IPS-18a (cell line): ENCODE results near the gene RPL31.

Experiments
- H3K27ac ChIP-seq: one replicate; pipeline ENCODE4 v1.5.1; 2013; ENCODE audit warnings: low read length
- H3K27me3 ChIP-seq: one replicate; pipeline ENCODE4 v1.6.1; 2013; ENCODE audit warnings: mild to moderate bottlenecking, low read length; ENCODE audit not compliant: control insufficient read depth, insufficient read depth
- H3K36me3 ChIP-seq: one replicate; pipeline ENCODE4 v1.6.1; 2013; ENCODE audit warnings: low read depth, low read length; ENCODE audit not compliant: control insufficient read depth
- H3K4me1 ChIP-seq: one replicate; pipeline ENCODE4 v1.6.1; 2013; ENCODE audit warnings: low read depth, low read length; ENCODE audit not compliant: control insufficient read depth
- H3K4me3 ChIP-seq: one replicate; pipeline ENCODE4 v1.5.1; 2013; ENCODE audit warnings: low read length
- H3K9ac ChIP-seq: one replicate; pipeline ENCODE4 v1.6.1; 2013; ENCODE audit warnings: mild to moderate bottlenecking, low read length, moderate library complexity
- H3K9me3 ChIP-seq: one replicate; pipeline ENCODE4 v1.6.1; 2013; ENCODE audit warnings: low read depth, low read length; ENCODE audit not compliant: control insufficient read depth

Gene RPL31

DNA sequence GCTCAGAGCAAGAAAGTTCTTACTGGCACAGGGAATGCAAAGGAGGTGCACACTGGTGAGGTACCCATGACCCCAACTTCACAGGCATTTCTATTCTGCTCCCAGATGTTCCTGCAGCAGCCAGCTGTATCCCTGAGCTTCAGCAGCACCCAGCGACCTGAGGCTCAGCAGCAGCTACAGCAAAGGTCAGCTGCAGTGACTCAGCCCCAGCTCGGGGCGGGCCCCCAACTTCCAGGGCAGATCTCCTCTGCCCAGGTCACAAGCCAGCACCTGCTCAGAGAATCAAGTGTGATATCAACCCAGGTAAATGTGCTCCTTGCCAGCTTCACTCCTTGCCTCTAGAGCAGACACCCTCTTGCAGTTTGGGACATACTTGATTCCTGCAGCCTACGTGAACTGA is 14.1 kb upstream of the RPL31 start:
- H3K27ac ChIP-seq: no peak overlapping the region
- H3K4me3 ChIP-seq: no peak overlapping the region
- no peak overlapping the region for H3K9ac ChIP-seq
- no peaks in the 10 kb centered on the region for H3K27me3 ChIP-seq
- no peaks in the 10 kb centered on the region for H3K36me3 ChIP-seq
- H3K4me1 ChIP-seq: peaks cover 2% of the 10 kb centered on the region
- no peaks in the 10 kb centered on the region for H3K9me3 ChIP-seq

DNA sequence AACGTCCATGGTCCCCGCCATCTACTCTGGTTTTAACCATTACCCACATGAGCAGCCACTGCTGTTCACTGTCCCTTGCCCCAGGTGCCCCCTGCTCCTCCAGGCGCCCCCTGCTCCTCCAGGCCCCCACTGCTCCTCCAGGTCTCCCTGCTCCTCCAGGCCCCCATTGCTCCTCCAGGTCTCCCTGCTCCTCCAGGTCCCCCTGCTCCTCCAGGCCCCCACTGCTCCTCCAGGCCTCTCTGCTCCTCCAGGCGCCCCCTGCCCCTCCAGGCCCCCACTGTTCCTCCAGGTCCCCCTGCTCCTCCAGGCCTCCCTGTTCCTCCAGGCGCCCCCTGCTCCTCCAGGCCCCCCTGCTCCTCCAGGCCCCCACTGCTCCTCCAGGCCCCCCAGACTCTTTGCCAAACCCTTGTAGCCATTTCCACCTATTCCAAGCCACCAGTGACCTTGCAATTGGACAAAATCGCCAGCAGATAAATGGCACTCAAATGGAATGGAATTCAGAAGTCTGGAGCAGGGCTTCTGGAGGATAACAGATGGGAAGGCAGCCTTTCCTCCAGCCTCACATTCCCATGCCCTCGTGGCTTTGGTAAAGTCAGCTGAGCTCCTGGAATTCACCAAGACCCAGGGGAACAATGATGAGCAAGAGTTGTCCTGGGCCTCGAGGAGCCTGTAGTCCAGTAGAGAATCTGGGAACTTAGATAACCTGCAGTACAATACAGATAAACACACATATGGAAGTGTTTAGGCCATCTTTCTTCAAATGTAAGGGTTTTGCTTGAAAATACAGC is 13.3 kb upstream of the RPL31 start:
- no peak overlapping the region for H3K27ac ChIP-seq
- no peaks in the 10 kb centered on the region for H3K36me3 ChIP-seq
- H3K4me3 ChIP-seq: no peak overlapping the region
- peaks cover 2% of the 10 kb centered on the region for H3K4me1 ChIP-seq
- H3K9ac ChIP-seq: no peak overlapping the region
- no peaks in the 10 kb centered on the region for H3K27me3 ChIP-seq
- no peaks in the 10 kb centered on the region for H3K9me3 ChIP-seq

DNA sequence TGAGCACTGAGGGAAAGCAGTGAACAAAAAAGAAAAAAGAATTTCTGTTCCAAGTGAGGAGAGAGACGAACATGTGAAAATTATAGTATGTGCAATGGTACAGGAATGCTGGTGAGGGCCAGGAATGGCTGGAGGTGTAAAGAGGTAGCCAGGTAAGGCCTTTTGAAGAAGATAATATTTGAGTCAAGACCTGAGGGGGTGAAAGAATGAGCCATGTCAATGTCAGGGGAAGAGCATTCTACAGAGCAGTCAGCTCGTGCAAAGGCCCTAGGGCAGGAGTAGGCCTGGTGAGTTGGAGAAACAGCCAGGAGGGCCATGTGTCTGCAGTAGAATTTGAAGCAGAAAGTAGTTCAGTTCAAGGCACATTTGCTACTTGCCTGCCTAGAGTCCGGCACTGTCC is 12.4 kb upstream of the RPL31 start:
- Histone ChIP-seq H3K9ac (no peak overlapping the region), H3K27ac (no peak overlapping the region), H3K27me3 (no peaks in the 10 kb centered on the region), H3K4me3 (no peak overlapping the region), H3K36me3 (no peaks in the 10 kb centered on the region), H3K9me3 (no peaks in the 10 kb centered on the region), H3K4me1 (peaks cover 2% of the 10 kb centered on the region)

DNA sequence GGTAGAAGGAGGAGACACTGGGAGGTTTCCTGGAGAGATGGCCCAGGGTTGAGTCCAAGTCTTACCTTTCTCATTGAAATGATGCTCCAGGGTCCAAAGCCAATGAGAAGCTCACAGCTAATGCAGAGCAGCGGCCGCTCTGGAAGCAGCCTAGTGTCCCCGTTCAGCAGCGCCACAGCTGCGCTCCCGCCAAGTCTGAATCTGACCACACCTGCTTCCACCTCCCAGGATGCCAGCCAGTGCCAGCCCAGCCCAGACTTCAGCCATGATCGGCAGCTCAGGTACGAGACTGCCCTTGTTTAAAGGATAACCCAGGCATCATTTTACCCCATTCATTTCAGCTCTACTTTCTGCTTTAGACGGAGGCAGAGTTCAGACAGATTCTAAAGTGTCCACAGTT is 11.9 kb upstream of the RPL31 start:
- peaks cover 2% of the 10 kb centered on the region for H3K4me1 ChIP-seq
- H3K27ac ChIP-seq: no peak overlapping the region
- no peaks in the 10 kb centered on the region for H3K9me3 ChIP-seq
- no peak overlapping the region for H3K4me3 ChIP-seq
- H3K27me3 ChIP-seq: no peaks in the 10 kb centered on the region
- H3K36me3 ChIP-seq: no peaks in the 10 kb centered on the region
- H3K9ac ChIP-seq: no peak overlapping the region

DNA sequence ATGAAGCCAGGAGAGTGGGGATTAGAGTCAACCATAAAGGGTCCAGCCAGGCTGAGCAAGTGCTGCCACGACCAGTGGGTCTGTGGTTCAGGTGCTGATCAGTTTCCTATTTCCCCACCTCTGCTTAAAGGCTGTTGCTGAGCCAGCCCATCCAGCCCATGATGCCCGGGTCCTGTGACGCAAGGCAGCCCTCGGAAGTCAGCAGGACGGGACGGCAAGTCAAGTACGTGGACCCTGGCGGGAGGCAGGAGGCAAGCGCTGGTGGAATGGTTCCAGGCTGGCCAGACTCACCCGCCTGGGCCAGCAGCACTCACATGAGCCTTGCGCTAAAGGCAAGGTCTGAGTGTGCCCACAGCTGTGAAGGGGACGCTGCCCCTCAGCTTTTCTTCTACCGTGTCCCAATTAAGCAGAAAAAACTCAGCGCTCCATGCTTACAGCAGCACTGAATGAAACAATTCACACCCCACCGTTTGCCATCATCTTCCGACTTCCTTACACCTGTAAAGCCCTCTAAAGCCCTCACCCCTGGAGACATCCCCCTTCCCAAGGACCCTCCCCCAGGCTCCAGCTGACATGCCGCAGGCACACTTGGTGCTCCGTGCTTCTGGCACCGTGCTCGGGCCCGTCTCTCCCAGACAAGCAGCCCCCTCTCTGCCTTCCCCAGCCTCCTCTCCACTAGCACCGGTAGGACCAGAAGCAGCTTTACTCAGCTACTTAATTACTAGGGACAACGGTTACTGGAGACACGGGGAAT is 11.3 kb upstream of the RPL31 start:
- Histone ChIP-seq H3K9me3 (no peaks in the 10 kb centered on the region), H3K36me3 (no peaks in the 10 kb centered on the region), H3K27me3 (no peaks in the 10 kb centered on the region), H3K27ac (no peak overlapping the region), H3K4me3 (no peak overlapping the region), H3K9ac (no peak overlapping the region), H3K4me1 (peaks cover 2% of the 10 kb centered on the region)

DNA sequence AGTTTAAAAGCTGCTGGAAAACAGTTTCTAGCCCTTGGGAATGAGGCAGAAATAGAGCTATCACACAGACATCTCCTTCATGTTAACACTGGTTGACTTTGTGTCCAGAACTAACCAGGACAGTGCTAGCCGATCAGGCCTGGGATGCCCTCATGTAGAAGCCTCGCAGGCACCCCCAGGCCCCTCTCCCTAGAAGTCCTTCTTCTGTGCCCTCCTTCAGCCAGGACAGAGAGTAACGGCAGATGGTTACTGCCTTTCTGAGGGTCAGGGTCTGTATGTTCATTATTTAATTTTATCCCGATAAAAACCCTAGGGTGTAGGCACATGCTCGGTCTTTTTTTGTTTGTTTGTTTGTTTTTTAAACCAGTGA is 10.7 kb upstream of the RPL31 start:
- Histone ChIP-seq H3K36me3 (no peaks in the 10 kb centered on the region), H3K4me3 (no peak overlapping the region), H3K27me3 (no peaks in the 10 kb centered on the region), H3K4me1 (peaks cover 2% of the 10 kb centered on the region), H3K27ac (no peak overlapping the region), H3K9me3 (no peaks in the 10 kb centered on the region), H3K9ac (no peak overlapping the region)

DNA sequence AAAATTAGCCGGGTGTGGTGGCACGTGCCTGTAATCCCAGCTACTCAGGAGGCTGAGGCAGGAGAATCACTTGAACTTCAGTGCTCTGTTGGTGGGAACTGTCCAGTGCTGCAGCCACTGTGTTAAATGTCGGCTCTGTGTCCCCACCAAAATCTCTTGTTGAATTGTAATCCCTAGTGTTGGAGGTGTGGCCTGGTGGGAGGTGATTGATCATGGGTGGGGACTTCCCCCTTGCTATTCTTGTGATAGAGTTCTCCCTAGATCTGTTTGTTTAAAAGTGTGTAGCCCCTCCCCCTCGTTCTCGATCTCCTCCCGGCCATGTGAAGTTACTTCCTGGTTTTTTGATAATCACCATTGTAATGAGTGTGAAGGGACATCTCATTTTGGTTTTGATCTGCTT is 9.8 kb upstream of the RPL31 start:
- Histone ChIP-seq H3K4me1 (peaks cover 2% of the 10 kb centered on the region), H3K27ac (no peak overlapping the region), H3K4me3 (no peak overlapping the region), H3K9ac (no peak overlapping the region), H3K27me3 (no peaks in the 10 kb centered on the region), H3K36me3 (no peaks in the 10 kb centered on the region), H3K9me3 (no peaks in the 10 kb centered on the region)

DNA sequence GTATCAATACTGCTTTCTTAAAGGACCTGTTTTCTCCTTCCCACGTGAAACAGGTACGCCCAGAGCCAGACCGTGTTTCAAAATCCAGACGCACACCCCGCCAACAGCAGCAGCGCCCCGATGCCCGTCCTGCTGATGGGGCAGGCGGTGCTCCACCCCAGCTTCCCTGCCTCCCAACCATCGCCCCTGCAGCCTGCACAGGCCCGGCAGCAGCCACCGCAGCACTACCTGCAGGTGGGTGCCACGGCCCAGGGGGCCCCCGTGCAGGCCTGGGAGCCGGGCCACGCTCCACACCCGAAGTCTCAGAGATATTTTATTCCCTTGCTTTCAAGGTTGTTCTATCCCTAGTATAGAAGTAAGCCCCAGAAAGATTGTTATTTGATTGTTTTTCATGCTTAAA is 8.8 kb upstream of the RPL31 start:
- H3K36me3 ChIP-seq: no peaks in the 10 kb centered on the region
- no peak overlapping the region for H3K4me3 ChIP-seq
- no peak overlapping the region for H3K27ac ChIP-seq
- no peak overlapping the region for H3K9ac ChIP-seq
- no peaks in the 10 kb centered on the region for H3K27me3 ChIP-seq
- peaks cover 2% of the 10 kb centered on the region for H3K4me1 ChIP-seq
- no peaks in the 10 kb centered on the region for H3K9me3 ChIP-seq

DNA sequence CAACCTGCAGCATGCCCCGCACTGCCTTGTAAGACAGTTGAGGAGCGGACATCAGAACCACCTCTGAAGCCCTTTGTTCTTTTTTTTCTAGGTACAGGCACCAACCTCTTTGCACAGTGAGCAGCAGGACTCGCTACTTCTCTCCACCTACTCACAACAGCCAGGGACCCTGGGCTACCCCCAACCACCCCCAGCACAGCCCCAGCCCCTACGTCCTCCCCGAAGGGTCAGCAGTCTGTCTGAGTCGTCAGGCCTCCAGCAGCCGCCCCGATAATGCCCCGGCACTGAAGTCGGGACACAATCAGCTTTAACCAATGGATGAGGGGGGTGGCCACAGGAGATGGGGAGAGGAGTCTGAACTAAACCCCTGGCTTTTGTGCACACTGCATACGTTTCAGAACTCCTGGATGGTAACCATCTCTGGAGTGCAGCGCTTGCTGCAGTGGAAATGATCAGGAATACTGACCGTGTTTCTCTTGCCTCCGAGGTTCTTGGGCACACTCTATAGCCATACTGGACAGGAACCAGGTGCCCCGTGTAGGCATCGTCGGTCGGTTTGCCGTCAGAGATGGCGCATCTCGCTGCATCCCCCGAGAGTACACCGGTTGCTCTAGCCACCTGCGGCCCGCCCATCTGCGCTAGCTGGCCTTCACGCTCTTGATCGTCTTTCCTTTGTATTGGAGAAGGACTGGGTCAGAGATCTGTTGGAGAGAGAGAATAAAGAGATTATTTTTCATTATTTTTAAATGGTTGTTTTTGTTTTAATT is 6.6 kb upstream of the RPL31 start:
- H3K27ac ChIP-seq: no peak overlapping the region
- no peaks in the 10 kb centered on the region for H3K36me3 ChIP-seq
- H3K4me3 ChIP-seq: no peak overlapping the region
- H3K4me1 ChIP-seq: peaks cover 2% of the 10 kb centered on the region
- H3K9me3 ChIP-seq: no peaks in the 10 kb centered on the region
- H3K9ac ChIP-seq: no peak overlapping the region
- no peaks in the 10 kb centered on the region for H3K27me3 ChIP-seq

DNA sequence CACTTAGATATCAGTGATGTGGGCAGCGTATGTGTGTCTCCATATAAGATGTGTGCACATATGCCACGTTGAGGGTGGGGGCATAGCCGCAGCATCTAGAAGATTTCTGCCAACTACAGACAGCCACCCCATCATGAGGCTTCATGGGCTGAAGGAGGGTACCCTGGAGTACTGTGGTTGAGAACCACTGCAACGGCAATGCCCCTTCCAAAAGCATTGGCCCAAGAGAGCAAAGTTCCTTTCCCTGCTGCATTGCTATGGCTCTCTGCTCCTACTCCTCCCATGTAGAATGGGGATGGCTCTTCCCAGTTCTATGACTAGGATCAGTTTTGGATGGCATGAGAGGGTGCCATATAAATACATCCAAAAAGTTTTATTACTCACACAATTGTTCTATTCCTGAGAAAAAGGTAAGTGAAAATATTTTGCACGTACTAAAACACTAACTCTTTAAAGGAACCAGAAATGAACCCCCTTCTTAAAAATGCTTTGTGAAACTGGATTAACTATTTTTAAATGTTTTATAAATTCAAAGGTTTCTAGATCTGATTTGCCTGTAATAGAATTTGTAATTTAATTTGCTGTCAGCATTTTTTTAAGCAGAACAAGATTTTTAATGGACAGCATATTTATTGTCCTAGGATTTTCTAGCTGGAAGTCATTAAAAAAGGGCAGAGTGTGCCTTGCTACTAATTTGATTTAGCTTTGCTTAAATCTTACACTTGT is 4.4 kb upstream of the RPL31 start:
- no peaks in the 10 kb centered on the region for H3K36me3 ChIP-seq

DNA sequence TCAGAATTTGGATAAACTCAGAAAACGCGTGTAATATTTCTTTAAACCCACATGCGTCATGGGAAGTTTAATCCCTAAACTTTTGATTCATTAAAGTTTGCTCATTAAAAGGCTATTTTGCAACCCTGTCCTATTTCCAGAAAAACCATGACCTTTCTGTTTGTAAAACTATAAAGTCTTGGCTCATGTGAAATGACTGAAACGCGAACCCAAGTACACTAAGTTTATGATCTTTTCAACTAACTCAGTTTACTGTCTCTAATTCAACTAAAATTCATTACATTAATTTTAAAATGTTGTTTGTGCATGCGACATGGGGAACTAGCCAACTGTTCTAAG is 3.9 kb upstream of the RPL31 start:
- Histone ChIP-seq H3K9me3 (no peaks in the 10 kb centered on the region), H3K9ac (peak overlapping the region; percentile 3), H3K27ac (no peak overlapping the region), H3K27me3 (peaks cover 9% of the 10 kb centered on the region), H3K4me3 (no peak overlapping the region), H3K36me3 (peaks cover 4% of the 10 kb centered on the region), H3K4me1 (no peaks in the 10 kb centered on the region)

More for the DNA sequence above, 4.4 kb upstream of the RPL31 start:
- peak overlapping the region; percentile 3 for H3K9ac ChIP-seq
- H3K27me3 ChIP-seq: peaks cover 9% of the 10 kb centered on the region
- H3K4me1 ChIP-seq: no peaks in the 10 kb centered on the region
- H3K9me3 ChIP-seq: no peaks in the 10 kb centered on the region
- no peak overlapping the region for H3K27ac ChIP-seq
- H3K4me3 ChIP-seq: no peak overlapping the region
